Measurements from ENCODE around the gene ATP6V0C. TPM values are rescaled to one million over a fixed set of nuclear protein-coding genes. Genes with fewer than 3 reads are reported as not detected.
"Not testable (repeated sequence)": the region's sequence is repeated elsewhere in the genome, so short reads cannot be mapped to it uniquely, and the experiment has no call there.

Gene ATP6V0C
- polyA plus RNA-seq, 1 donor (not counting 4 experiments of a cell fraction or from before 2014, with no cell fraction given), result 11.4 TPM

DNA sequence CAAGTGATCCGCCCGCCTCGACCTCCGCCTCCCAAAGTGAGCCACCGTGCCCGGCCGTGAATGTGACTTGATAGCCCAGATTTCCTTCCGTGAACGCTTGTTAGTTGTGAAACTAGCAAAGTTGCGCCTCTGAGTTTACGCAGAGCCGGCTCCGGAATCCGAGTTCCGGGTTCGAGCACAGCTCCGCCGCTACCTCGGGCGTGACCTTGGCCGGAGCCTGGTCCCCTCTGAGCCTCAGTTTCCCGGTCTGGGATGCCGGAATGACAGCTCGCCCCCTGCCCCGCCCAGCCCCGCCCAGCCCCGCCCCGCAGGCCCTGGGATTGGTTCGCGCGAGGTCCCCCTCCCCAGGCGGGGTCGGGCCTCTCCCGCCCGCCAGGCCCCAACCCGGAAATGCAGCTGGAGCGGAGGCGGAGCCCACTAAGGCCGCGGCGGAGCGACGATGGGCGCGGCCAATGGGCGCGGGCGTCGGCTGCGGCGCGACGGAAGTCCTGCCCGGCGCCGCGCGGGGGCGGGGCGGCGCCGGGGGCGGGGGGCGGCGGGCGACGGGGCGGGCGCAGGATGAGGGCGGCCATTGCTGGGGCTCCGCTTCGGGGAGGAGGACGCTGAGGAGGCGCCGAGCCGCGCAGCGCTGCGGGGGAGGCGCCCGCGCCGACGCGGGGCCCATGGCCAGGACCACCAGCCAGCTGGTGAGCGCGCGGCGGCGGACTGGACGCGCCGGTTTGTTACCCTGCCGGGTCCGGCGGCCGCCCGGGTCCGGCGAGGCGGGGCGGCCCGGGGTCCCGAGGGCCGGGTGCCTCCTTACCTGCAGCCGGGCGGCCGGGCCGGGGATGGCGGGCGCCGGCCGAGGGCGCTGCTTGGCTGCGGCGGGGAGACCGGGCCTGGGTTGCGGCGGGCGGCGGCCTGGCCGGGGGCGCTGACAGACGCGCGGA, 24.0 kb downstream of the ATP6V0C start, which contains the start of gene PDPK1:
PDPK1 (plus strand) TSS at position 571 of the 929 bp plus-strand sequence; CDS start at position 663, 92 bp downstream.
- Histone ChIP-seq H3K79me2 (ENCODE audit: control insufficient read depth, insufficient read depth, low read length) (peaks cover 34% of the 10 kb centered on the region), H3K9me3 (ENCODE audit: control insufficient read depth, low read depth, low read length) (no peaks in the 10 kb centered on the region), H3K9me1 (ENCODE audit: control insufficient read depth, extremely low read depth, insufficient read depth, low read length) (no peaks in the 10 kb centered on the region), H3K4me2 (ENCODE audit: control insufficient read depth, extremely low read depth, insufficient read depth, low read depth, low read length) (peak within 1 kb of the TSS; percentile 85), H2AFZ (ENCODE audit: control insufficient read depth, low read length) (peak within 1 kb of the TSS; percentile 69), H3K27ac (ENCODE audit: control insufficient read depth, insufficient read depth, low read length) (peak within 1 kb of the TSS; percentile 70), H3K9ac (ENCODE audit: control insufficient read depth, extremely low read depth, insufficient read depth, low read length) (peak within 1 kb of the TSS; percentile 72), H4K20me1 (ENCODE audit: control insufficient read depth, extremely low read depth, insufficient read depth, low read length) (no peaks in the 10 kb centered on the region), H3K27me3 (ENCODE audit: control insufficient read depth, extremely low read depth, insufficient read depth, low read length) (no peaks in the 10 kb centered on the region), H3K36me3 (ENCODE audit: control insufficient read depth in 2 of 2, extremely low read depth in 1 of 2, insufficient read depth in 2 of 2, low read length in 2 of 2) (no peaks in the 10 kb centered on the region), H3K4me1 (ENCODE audit: control insufficient read depth, extremely low read depth, insufficient read depth, low read length) (peaks cover 20% of the 10 kb centered on the region), H3K4me3 (ENCODE audit: control insufficient read depth in 2 of 3, extremely low read depth in 1 of 3, insufficient read depth in 2 of 3, low read depth in 1 of 3, low read length in 3 of 3) (peak within 1 kb of the TSS; percentile 56 to 73 (median 65))
- TF ChIP-seq, protein P1, sequence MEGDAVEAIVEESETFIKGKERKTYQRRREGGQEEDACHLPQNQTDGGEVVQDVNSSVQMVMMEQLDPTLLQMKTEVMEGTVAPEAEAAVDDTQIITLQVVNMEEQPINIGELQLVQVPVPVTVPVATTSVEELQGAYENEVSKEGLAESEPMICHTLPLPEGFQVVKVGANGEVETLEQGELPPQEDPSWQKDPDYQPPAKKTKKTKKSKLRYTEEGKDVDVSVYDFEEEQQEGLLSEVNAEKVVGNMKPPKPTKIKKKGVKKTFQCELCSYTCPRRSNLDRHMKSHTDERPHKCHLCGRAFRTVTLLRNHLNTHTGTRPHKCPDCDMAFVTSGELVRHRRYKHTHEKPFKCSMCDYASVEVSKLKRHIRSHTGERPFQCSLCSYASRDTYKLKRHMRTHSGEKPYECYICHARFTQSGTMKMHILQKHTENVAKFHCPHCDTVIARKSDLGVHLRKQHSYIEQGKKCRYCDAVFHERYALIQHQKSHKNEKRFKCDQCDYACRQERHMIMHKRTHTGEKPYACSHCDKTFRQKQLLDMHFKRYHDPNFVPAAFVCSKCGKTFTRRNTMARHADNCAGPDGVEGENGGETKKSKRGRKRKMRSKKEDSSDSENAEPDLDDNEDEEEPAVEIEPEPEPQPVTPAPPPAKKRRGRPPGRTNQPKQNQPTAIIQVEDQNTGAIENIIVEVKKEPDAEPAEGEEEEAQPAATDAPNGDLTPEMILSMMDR (optimal IDR thresholded peaks at IDR 0.05 in 1 of 3, IDR thresholded peaks at IDR 0.05 in 1 of 3, conservative IDR thresholded peaks at IDR 0.05 in 1 of 3; ENCODE audit: extremely low read depth in 1 of 3, insufficient read depth in 2 of 3, low read length in 3 of 3), result no peak
- no peak for TF ChIP-seq EZH2 (IDR thresholded peaks at IDR 0.05; ENCODE audit: low read length)
- DNase-seq (ENCODE audit: low read depth, low spot score) (no peak), FAIRE-seq (no peak)
- dilution Hi-C loops (cut with MboI; ENCODE audit: extremely low pct_ligation_motif_present, low sequenced_read_pairs), result no loop called here

DNA sequence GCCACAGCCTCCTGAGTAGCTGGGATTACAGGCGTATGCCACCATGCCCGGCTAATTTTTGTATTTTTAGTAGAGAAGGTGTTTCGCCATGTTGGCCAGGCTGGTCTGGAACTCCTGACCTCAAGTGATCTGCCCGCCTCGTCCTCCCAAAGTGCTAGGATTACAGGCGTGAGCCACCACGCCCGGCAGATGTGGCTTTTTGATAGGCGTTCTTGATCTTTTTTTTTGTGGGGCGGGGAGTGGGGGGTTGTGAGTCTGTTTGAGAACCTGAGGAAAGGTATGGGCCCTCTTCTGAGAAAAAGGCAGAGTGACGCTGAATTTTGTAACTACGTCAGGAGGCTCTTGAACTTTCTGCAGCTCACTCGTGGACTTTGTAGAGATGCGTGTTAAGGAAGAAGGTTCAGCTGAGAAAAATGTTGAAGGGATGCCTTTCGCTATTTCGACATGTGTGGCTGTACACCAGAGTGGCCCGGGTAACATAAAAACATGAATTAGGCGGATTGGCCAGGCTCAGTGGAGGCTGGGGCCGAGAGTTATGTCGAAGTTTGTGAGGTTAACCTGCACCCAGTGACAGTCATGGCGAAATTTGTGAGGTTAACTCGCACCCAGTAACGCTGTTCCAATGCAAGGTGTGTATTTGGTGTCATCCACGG, 25.6 kb downstream of the ATP6V0C start:
- H3K9ac ChIP-seq (ENCODE audit: control insufficient read depth, extremely low read depth, insufficient read depth, low read length); H3K27me3 ChIP-seq (ENCODE audit: control insufficient read depth, extremely low read depth, insufficient read depth, low read length); dilution Hi-C loops (cut with MboI; ENCODE audit: extremely low pct_ligation_motif_present, low sequenced_read_pairs); H2AFZ ChIP-seq (ENCODE audit: control insufficient read depth, low read length); H4K20me1 ChIP-seq (ENCODE audit: control insufficient read depth, extremely low read depth, insufficient read depth, low read length); H3K27ac ChIP-seq (ENCODE audit: control insufficient read depth, insufficient read depth, low read length); H3K9me3 ChIP-seq (ENCODE audit: control insufficient read depth, low read depth, low read length); DNase-seq (ENCODE audit: low read depth, low spot score); H3K36me3 ChIP-seq (ENCODE audit: control insufficient read depth in 2 of 2, extremely low read depth in 1 of 2, insufficient read depth in 2 of 2, low read length in 2 of 2); H3K9me1 ChIP-seq (ENCODE audit: control insufficient read depth, extremely low read depth, insufficient read depth, low read length): not testable (repeated sequence)
- Histone ChIP-seq H3K4me3 (ENCODE audit: control insufficient read depth in 2 of 3, extremely low read depth in 1 of 3, insufficient read depth in 2 of 3, low read depth in 1 of 3, low read length in 3 of 3) (peak overlapping the region in 1 of 3 experiments; percentile 62), H3K79me2 (ENCODE audit: control insufficient read depth, insufficient read depth, low read length) (peaks cover 40% of the 10 kb centered on the region), H3K4me1 (ENCODE audit: control insufficient read depth, extremely low read depth, insufficient read depth, low read length) (peaks cover 17% of the 10 kb centered on the region), H3K4me2 (ENCODE audit: control insufficient read depth, extremely low read depth, insufficient read depth, low read depth, low read length) (peak overlapping the region; percentile 85)
- FAIRE-seq, result peak; percentile 9

DNA sequence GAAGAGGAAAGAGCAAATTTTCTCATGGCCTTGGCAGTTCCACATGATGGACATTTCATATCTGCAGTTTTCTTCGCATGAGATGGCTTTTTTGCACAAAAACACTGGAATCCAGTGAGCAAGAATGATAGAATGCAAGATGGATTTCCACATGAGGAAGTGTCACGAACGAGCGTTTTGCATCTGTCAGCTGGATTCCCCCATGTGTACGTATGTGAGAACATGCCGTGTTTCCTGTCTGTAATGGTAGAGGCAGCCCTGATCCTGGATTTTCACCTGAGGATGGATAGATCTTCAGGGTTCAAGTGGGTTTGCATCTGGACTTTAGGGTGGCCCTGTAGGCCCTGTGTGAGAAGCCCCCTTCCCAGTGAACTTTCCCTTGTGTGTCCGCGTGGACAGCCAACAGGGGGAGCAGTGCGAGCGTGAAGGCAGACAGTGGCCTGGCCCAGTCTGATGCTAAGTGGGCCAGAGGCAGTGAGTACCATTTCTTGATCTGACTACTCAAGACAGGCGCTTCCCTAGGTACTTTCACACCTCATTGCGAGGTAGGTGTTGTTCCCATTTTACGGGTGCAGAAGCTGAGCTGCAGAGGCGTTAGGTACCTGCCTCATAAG, 26.2 kb downstream of the ATP6V0C start:
- Histone ChIP-seq H3K79me2 (ENCODE audit: control insufficient read depth, insufficient read depth, low read length) (peaks cover 43% of the 10 kb centered on the region), H3K4me1 (ENCODE audit: control insufficient read depth, extremely low read depth, insufficient read depth, low read length) (peaks cover 17% of the 10 kb centered on the region)
- H3K27me3 ChIP-seq (ENCODE audit: control insufficient read depth, extremely low read depth, insufficient read depth, low read length); DNase-seq (ENCODE audit: low read depth, low spot score); dilution Hi-C loops (cut with MboI; ENCODE audit: extremely low pct_ligation_motif_present, low sequenced_read_pairs); FAIRE-seq; H3K36me3 ChIP-seq (ENCODE audit: control insufficient read depth in 2 of 2, extremely low read depth in 1 of 2, insufficient read depth in 2 of 2, low read length in 2 of 2); H3K4me2 ChIP-seq (ENCODE audit: control insufficient read depth, extremely low read depth, insufficient read depth, low read depth, low read length); H3K9ac ChIP-seq (ENCODE audit: control insufficient read depth, extremely low read depth, insufficient read depth, low read length); H3K9me3 ChIP-seq (ENCODE audit: control insufficient read depth, low read depth, low read length); H4K20me1 ChIP-seq (ENCODE audit: control insufficient read depth, extremely low read depth, insufficient read depth, low read length); H3K27ac ChIP-seq (ENCODE audit: control insufficient read depth, insufficient read depth, low read length); H3K9me1 ChIP-seq (ENCODE audit: control insufficient read depth, extremely low read depth, insufficient read depth, low read length); H2AFZ ChIP-seq (ENCODE audit: control insufficient read depth, low read length); H3K4me3 ChIP-seq (ENCODE audit: control insufficient read depth in 2 of 3, extremely low read depth in 1 of 3, insufficient read depth in 2 of 3, low read depth in 1 of 3, low read length in 3 of 3): not testable (repeated sequence)

DNA sequence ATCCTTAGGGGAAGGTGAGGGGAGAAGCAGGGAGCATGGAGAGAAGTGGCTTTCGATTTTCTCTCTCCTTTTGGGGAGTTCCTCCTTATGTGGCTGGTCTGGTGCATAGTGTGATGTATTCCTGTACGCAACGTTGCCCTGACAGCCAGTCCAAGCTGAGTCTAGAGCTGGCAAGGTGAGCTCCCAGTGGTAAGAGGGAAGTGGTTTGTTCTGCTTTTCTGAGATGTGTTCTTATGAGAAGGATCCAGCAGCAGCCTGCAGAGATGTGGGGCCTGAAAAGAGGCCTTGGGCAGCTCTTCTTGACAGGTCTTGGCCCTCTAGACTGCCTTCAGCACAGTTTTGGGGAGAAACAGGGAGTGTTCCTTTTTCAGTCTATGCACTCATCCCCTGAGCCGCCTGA, 27.2 kb downstream of the ATP6V0C start:
- H3K36me3 ChIP-seq (ENCODE audit: control insufficient read depth in 2 of 2, extremely low read depth in 1 of 2, insufficient read depth in 2 of 2, low read length in 2 of 2); H2AFZ ChIP-seq (ENCODE audit: control insufficient read depth, low read length); H3K9me1 ChIP-seq (ENCODE audit: control insufficient read depth, extremely low read depth, insufficient read depth, low read length); dilution Hi-C loops (cut with MboI; ENCODE audit: extremely low pct_ligation_motif_present, low sequenced_read_pairs); H4K20me1 ChIP-seq (ENCODE audit: control insufficient read depth, extremely low read depth, insufficient read depth, low read length); H3K27me3 ChIP-seq (ENCODE audit: control insufficient read depth, extremely low read depth, insufficient read depth, low read length); H3K9ac ChIP-seq (ENCODE audit: control insufficient read depth, extremely low read depth, insufficient read depth, low read length); H3K4me3 ChIP-seq (ENCODE audit: control insufficient read depth in 2 of 3, extremely low read depth in 1 of 3, insufficient read depth in 2 of 3, low read depth in 1 of 3, low read length in 3 of 3); H3K9me3 ChIP-seq (ENCODE audit: control insufficient read depth, low read depth, low read length); H3K27ac ChIP-seq (ENCODE audit: control insufficient read depth, insufficient read depth, low read length); H3K4me2 ChIP-seq (ENCODE audit: control insufficient read depth, extremely low read depth, insufficient read depth, low read depth, low read length); FAIRE-seq; DNase-seq (ENCODE audit: low read depth, low spot score): not testable (repeated sequence)
- peaks cover 17% of the 10 kb centered on the region for H3K4me1 ChIP-seq (ENCODE audit: control insufficient read depth, extremely low read depth, insufficient read depth, low read length)
- peaks cover 52% of the 10 kb centered on the region for H3K79me2 ChIP-seq (ENCODE audit: control insufficient read depth, insufficient read depth, low read length)

Measured in keratinocyte (primary cell).